ENCODE data around the gene FBXO9.
"Not testable (repeated sequence)": the region's sequence is repeated elsewhere in the genome, so short reads cannot be mapped to it uniquely, and the experiment has no call there.

The FBXO9 gene

DNA sequence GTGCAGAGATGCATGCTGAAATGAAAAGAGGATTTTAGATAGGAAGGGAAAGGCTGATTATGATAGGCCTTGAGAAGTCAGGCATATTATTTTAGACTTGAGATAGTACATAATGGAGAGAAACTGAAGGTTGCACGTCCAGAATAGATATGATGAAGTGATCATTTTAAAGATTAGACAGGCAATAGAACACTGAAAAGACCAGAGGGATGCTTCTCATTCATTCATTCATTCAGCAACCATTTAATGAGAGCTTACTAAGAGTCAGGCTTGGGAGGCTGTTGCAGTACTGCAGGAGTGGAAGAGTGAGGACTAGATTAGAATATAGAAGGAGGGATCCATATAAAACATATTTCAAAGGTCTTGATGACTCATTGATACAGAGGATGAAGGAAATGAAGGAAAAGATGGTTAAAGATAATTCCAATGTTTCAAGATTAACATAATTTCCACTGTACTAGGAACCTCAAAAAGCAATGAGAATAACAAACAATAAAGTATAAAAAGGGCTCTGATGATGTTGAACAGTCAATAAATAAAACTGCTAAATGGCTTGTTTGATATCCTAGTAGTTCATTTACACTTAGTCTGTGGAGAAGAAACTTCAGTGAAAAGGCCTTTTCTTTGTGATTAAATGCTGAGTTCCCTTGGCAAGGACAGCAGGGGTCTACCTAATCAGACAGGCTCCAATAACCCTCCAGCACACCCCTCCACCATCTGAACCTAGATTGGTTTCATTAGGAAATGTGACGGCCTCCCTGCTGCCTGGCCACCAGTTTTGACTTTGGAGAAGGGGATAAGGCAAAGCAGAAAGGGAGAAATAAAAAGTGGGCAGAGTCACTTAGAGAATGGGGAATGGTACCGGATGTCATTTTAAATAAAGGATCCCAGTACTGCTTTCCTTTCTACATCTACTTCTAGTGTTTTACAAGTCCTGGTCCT is 5.3 kb upstream of the FBXO9 start:
- no peak overlapping the region for H3K4me3 ChIP-seq (ENCODE audit: low read length)
- TF ChIP-seq EZH2phosphoT487 (IDR thresholded peaks at IDR 0.05; ENCODE audit: low read length) (no peak), EZH2 (optimal IDR thresholded peaks at IDR 0.05; ENCODE audit: low read depth, low read length) (no peak)
- TF ChIP-seq, protein P1, sequence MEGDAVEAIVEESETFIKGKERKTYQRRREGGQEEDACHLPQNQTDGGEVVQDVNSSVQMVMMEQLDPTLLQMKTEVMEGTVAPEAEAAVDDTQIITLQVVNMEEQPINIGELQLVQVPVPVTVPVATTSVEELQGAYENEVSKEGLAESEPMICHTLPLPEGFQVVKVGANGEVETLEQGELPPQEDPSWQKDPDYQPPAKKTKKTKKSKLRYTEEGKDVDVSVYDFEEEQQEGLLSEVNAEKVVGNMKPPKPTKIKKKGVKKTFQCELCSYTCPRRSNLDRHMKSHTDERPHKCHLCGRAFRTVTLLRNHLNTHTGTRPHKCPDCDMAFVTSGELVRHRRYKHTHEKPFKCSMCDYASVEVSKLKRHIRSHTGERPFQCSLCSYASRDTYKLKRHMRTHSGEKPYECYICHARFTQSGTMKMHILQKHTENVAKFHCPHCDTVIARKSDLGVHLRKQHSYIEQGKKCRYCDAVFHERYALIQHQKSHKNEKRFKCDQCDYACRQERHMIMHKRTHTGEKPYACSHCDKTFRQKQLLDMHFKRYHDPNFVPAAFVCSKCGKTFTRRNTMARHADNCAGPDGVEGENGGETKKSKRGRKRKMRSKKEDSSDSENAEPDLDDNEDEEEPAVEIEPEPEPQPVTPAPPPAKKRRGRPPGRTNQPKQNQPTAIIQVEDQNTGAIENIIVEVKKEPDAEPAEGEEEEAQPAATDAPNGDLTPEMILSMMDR (IDR thresholded peaks at IDR 0.05; ENCODE audit: low read length): no peak
- H2AFZ ChIP-seq (ENCODE audit: low read length): no peak overlapping the region
- no peaks in the 10 kb centered on the region for H3K79me2 ChIP-seq (ENCODE audit: low read length)
- H3K27me3 ChIP-seq (replicated peaks; ENCODE audit: insufficient read depth, low read length): no peaks in the 10 kb centered on the region
- 0 out of 2 replicates have a peak, but pooled peaks cover 19% of the 10 kb centered on the region for H3K4me1 ChIP-seq (ENCODE audit: low read length)
- no peaks in the 10 kb centered on the region for H4K20me1 ChIP-seq (ENCODE audit: insufficient read depth, low read length)
- H3K9me2 ChIP-seq (replicated peaks; ENCODE audit: insufficient read depth, low read length): no peaks in the 10 kb centered on the region
- no peaks in the 10 kb centered on the region for H3K9me3 ChIP-seq (replicated peaks; ENCODE audit: insufficient read depth, low read length)
- no peaks in the 10 kb centered on the region for H3F3A ChIP-seq (ENCODE audit: insufficient read depth, low read length)
- H3K27ac ChIP-seq (ENCODE audit: low read length): no peak overlapping the region
- no peak overlapping the region for H3K9ac ChIP-seq (ENCODE audit: low read length)
- H3K4me2 ChIP-seq (ENCODE audit: low read depth, low read length): peak overlapping the region; percentile 97; the same call in 1 of the 2 replicates
- no peaks in the 10 kb centered on the region for H3K36me3 ChIP-seq (replicated peaks; ENCODE audit: insufficient read depth, low read length)
- DNase-seq: no peak

- Histone ChIP-seq H3K4me1 (ENCODE audit: low read length) (peaks cover 26% of the 10 kb centered on the region; the same call in 1 of the 2 replicates), H2AFZ (ENCODE audit: low read length) (peak overlapping the region; percentile 88), H3K27ac (ENCODE audit: low read length) (no peak overlapping the region), H3K4me3 (ENCODE audit: low read length) (peak overlapping the region; percentile 83), H4K20me1 (ENCODE audit: insufficient read depth, low read length) (no peaks in the 10 kb centered on the region), H3K4me2 (ENCODE audit: low read depth, low read length) (peak overlapping the region; percentile 97), H3K9me3 (replicated peaks; ENCODE audit: insufficient read depth, low read length) (no peaks in the 10 kb centered on the region), H3K36me3 (replicated peaks; ENCODE audit: insufficient read depth, low read length) (no peaks in the 10 kb centered on the region), H3K9ac (ENCODE audit: low read length) (peak overlapping the region; percentile 70; the same call in 1 of the 2 replicates), H3K9me2 (replicated peaks; ENCODE audit: insufficient read depth, low read length) (no peaks in the 10 kb centered on the region), H3F3A (ENCODE audit: insufficient read depth, low read length) (no peaks in the 10 kb centered on the region), H3K79me2 (ENCODE audit: low read length) (peaks cover 16% of the 10 kb centered on the region), H3K27me3 (replicated peaks; ENCODE audit: insufficient read depth, low read length) (no peaks in the 10 kb centered on the region)
- TF ChIP-seq, protein P1 (IDR thresholded peaks at IDR 0.05; ENCODE audit: low read length): no peak
- no peak for DNase-seq
Observed at GRCh38 chr6:53062169-53062539, 3.0 kb upstream of the FBXO9 start.

GRCh38 chr6:53064255-53064654 is 949 bp upstream of the FBXO9 start:
- not testable (repeated sequence) for H3K9me3 ChIP-seq (replicated peaks; ENCODE audit: insufficient read depth, low read length); H3K9me2 ChIP-seq (replicated peaks; ENCODE audit: insufficient read depth, low read length); H3K36me3 ChIP-seq (replicated peaks; ENCODE audit: insufficient read depth, low read length); H3K27ac ChIP-seq (ENCODE audit: low read length); H3K9ac ChIP-seq (ENCODE audit: low read length); H4K20me1 ChIP-seq (ENCODE audit: insufficient read depth, low read length); H3K27me3 ChIP-seq (replicated peaks; ENCODE audit: insufficient read depth, low read length); H3F3A ChIP-seq (ENCODE audit: insufficient read depth, low read length); DNase-seq
- Histone ChIP-seq H3K4me2 (ENCODE audit: low read depth, low read length) (peak overlapping the region; percentile 40; the same call in 1 of the 2 replicates), H3K4me3 (ENCODE audit: low read length) (peak overlapping the region; percentile 86; the same call in 1 of the 2 replicates), H3K79me2 (ENCODE audit: low read length) (peaks cover 18% of the 10 kb centered on the region), H2AFZ (ENCODE audit: low read length) (peak overlapping the region; percentile 35; the same call in 1 of the 2 replicates), H3K4me1 (ENCODE audit: low read length) (peaks cover 26% of the 10 kb centered on the region; the same call in 1 of the 2 replicates)

All from MM.1S (cell line).